Measurements from ENCODE around the gene SPATS2. TPM values are rescaled to one million over a fixed set of nuclear protein-coding genes. Genes with fewer than 3 reads are reported as not detected.

The SPATS2 gene
- total and polyA plus RNA-seq, 2 of the 4 experiments (the other 2 are of a cell fraction) = 50.6 to 63.3 TPM

DNA sequence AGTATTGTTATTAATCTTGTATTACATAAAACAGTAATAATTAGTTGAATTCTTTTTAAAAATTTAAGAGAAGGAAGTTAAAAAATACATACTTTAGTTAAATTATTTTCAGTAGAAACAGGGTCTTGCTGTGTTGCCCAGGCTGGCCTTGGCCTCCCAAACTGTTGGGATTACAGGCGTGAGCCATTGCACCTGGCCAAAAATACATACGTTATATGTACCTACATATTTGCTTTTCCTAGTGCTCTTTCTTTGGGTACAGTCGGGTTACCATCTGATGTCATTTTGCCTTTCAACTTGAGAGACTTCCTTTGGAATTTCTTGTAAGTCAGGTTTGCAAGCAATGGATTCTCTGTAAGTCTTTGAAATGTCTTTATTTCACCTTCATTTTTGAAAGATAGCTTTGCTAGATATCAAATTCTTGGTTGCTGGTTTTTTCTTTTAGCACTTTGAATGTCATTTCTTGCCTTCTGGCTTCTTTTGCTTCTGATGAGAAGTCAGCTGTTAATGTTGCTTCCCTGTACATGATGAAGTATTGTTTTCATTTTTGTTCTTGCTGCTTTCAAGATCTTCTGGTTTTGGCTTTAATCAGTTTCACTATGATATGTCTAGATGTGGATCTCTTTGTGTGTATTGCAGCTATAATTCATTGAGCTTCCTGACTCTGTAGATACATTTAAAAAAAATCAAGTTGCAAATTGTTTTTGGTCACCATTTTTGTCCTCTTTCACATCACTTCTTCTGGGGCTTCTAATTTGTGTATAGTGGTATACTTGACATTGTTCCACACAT is 84.4 kb downstream of the SPATS2 start:
- ChIA-PET POLR2A (ENCODE audit: unreplicated experiment) (no interaction called here), CTCF (no interaction called here)
- Histone ChIP-seq H4K5ac (ENCODE audit: low read depth, low read length) (no peak overlapping the region), H4K20me1 (ENCODE audit: insufficient read depth, low read length) (peaks cover 21% of the 10 kb centered on the region; the same call in 1 of the 2 replicates), H3K27me3 (ENCODE audit: control insufficient read depth, insufficient read depth, low read length) (no peaks in the 10 kb centered on the region), H3K27ac (ENCODE audit: insufficient read depth, low read length) (no peak overlapping the region), H2BK20ac (ENCODE audit: low read depth, low read length) (no peak overlapping the region), H3K18ac (ENCODE audit: low read depth, low read length) (no peak overlapping the region), H3K9me1 (ENCODE audit: insufficient read depth, low read length) (peaks cover 6% of the 10 kb centered on the region), H2AFZ (replicated peaks; ENCODE audit: low read length, poor library complexity) (no peak overlapping the region), H3K9me3 (ENCODE audit: control insufficient read depth, insufficient read depth, low read length) (no peaks in the 10 kb centered on the region), H2BK15ac (ENCODE audit: low read depth, low read length) (no peak overlapping the region), H3K4ac (ENCODE audit: low read depth, low read length) (no peak overlapping the region), H3K4me2 (ENCODE audit: low read depth, low read length) (no peak overlapping the region), H2AK5ac (ENCODE audit: low read depth, low read length) (no peak overlapping the region), H2BK5ac (ENCODE audit: low read depth, low read length, poor library complexity, severe bottlenecking) (no peak overlapping the region), H3K79me1 (ENCODE audit: low read depth in 1 of 2, low read length in 2 of 2) (peaks cover 36 to 53% of the 10 kb centered on the region in 2 experiments), H3K9ac (ENCODE audit: low read depth, low read length) (no peak overlapping the region), H3K4me3 (ENCODE audit: insufficient read depth, low read depth, low read length) (no peak overlapping the region), H3K14ac (replicated peaks; ENCODE audit: low read depth, low read length) (no peak overlapping the region), H3K4me1 (ENCODE audit: control insufficient read depth, insufficient read depth, low read length) (no peaks in the 10 kb centered on the region), H3K56ac (ENCODE audit: extremely low read depth, insufficient read depth, low read length) (no peak overlapping the region), H3K23ac (ENCODE audit: low read depth, low read length) (no peak overlapping the region), H4K8ac (ENCODE audit: low read depth in 2 of 2, low read length in 2 of 2) (no peak overlapping the region), H4K91ac (ENCODE audit: insufficient read depth, low read depth, low read length) (no peak overlapping the region), H2AK9ac (replicated peaks; ENCODE audit: low read depth, low read length, poor library complexity) (no peak overlapping the region), H3K36me3 (ENCODE audit: control insufficient read depth, insufficient read depth, low read length) (no peaks in the 10 kb centered on the region), H2BK120ac (ENCODE audit: low read depth, low read length) (no peak overlapping the region)
- in situ Hi-C loops (cut with MboI; ENCODE audit: low sequenced_read_pairs) (no loop called here), intact Hi-C loops (cut with micrococcal nuclease) (no loop called here), dilution Hi-C loops (cut with HindIII; ENCODE audit: low sequenced_read_pairs, unreplicated experiment) (no loop called here)
- no CpG with 5 or more reads among the region's 3 CpGs for WGBS, 2 experiments (ENCODE audit: extremely low coverage in 2 of 2, insufficient read length in 1 of 2)
- BruUV-seq (replicated peaks) = no TSS peak
- DNase-seq = no peak
- no peak for ATAC-seq (ENCODE audit: low read depth)
- TF ChIP-seq CEBPB (IDR thresholded peaks at IDR 0.05; ENCODE audit: low read depth, low read length) = no peak
- no peak for TF ChIP-seq MAFK (IDR thresholded peaks at IDR 0.05; ENCODE audit: low read depth, low read length)
- TF ChIP-seq RAD21 (IDR thresholded peaks at IDR 0.05; ENCODE audit: low read length) = no peak
- TF ChIP-seq, protein P1, sequence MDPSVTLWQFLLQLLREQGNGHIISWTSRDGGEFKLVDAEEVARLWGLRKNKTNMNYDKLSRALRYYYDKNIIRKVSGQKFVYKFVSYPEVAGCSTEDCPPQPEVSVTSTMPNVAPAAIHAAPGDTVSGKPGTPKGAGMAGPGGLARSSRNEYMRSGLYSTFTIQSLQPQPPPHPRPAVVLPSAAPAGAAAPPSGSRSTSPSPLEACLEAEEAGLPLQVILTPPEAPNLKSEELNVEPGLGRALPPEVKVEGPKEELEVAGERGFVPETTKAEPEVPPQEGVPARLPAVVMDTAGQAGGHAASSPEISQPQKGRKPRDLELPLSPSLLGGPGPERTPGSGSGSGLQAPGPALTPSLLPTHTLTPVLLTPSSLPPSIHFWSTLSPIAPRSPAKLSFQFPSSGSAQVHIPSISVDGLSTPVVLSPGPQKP (IDR thresholded peaks at IDR 0.05; ENCODE audit: borderline replicate concordance, low read depth, low read length) = no peak
- TF ChIP-seq CHD1 (IDR thresholded peaks at IDR 0.05; ENCODE audit: low read depth, low read length) = no peak
- TF ChIP-seq NFE2L2 (IDR thresholded peaks at IDR 0.05; ENCODE audit: low read depth, low read length) = no peak
- TF ChIP-seq RCOR1 (IDR thresholded peaks at IDR 0.05; ENCODE audit: insufficient replicate concordance, low read length) = no peak
- TF ChIP-seq MAZ (IDR thresholded peaks at IDR 0.05; ENCODE audit: borderline replicate concordance, low read depth, low read length) = no peak
- no peak for TF ChIP-seq POLR2A (IDR thresholded peaks at IDR 0.05; ENCODE audit: low read depth, low read length)
- TF ChIP-seq, protein P2, sequence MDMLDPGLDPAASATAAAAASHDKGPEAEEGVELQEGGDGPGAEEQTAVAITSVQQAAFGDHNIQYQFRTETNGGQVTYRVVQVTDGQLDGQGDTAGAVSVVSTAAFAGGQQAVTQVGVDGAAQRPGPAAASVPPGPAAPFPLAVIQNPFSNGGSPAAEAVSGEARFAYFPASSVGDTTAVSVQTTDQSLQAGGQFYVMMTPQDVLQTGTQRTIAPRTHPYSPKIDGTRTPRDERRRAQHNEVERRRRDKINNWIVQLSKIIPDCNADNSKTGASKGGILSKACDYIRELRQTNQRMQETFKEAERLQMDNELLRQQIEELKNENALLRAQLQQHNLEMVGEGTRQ (IDR thresholded peaks at IDR 0.05; ENCODE audit: low read depth, low read length) = no peak
- no peak for TF ChIP-seq FOS (IDR thresholded peaks at IDR 0.05; ENCODE audit: low read depth, low read length)

Data from IMR-90 (cell line).